K562 (cell line): ENCODE data around the gene ANKRD27. TPM values are rescaled to one million over a fixed set of nuclear protein-coding genes. Genes with fewer than 3 reads are reported as not detected.

Source experiments
- FOXK2 ChIP-seq, 2 experiments: fragments of 450-650 bp; IDR thresholded peaks in 1 of 2; conservative IDR thresholded peaks in 1 of 2; 2 replicates each; pipeline ENCODE4 v1.6.1; 2016; ENCODE audit warnings: low read depth in 2 of 2, mild to moderate bottlenecking in 1 of 2
- HNRNPK ChIP-seq: fragments of 200-400 bp; formaldehyde crosslinking; IDR thresholded peaks from one replicate; pipeline ENCODE4 v1.6.1; 2018; ENCODE audit warnings: mild to moderate bottlenecking, low read depth, low read length; ENCODE audit not compliant: poor library complexity, severe bottlenecking
- IRF1 ChIP-seq: sonication (generic); formaldehyde crosslinking; IDR thresholded peaks from 2 replicates; pipeline ENCODE4 v1.8.0; 2022; ENCODE audit warnings: missing genetic modification reagents, mild to moderate bottlenecking, borderline replicate concordance
- KLF16 ChIP-seq: IDR thresholded peaks from 2 replicates; pipeline ENCODE4 v1.6.1; 2016; ENCODE audit warnings: antibody characterized with exemption
- MTA3 ChIP-seq: fragments of 450-650 bp; formaldehyde crosslinking; IDR thresholded peaks from 2 replicates; pipeline ENCODE4 v1.6.1; 2017; ENCODE audit warnings: mild to moderate bottlenecking, borderline replicate concordance
- MYNN ChIP-seq, 2 experiments: sonication (generic); formaldehyde crosslinking in 1 of 2; IDR thresholded peaks; 2 replicates each; pipeline versions ENCODE4 v1.5.0 to v1.6.1; 2016 to 2020; ENCODE audit warnings: antibody characterized with exemption in 1 of 2, missing genetic modification reagents in 1 of 2
- NFIC ChIP-seq: fragments of 450-650 bp; IDR thresholded peaks from 2 replicates; pipeline ENCODE4 v1.6.1; 2017; ENCODE audit warnings: mild to moderate bottlenecking, inconsistent platforms
- NR3C1 ChIP-seq: sonication (generic); formaldehyde crosslinking; IDR thresholded peaks from 2 replicates; pipeline ENCODE4 v1.8.1; 2022; ENCODE audit warnings: missing genetic modification reagents
- POLR2AphosphoS5 ChIP-seq: IDR thresholded peaks from 2 replicates; pipeline ENCODE4 v1.6.1; 2011; ENCODE audit warnings: mild to moderate bottlenecking, low read depth, low read length, moderate library complexity; ENCODE audit not compliant: control insufficient read depth, insufficient read depth
- SMARCA4 ChIP-seq: fragments of 450-650 bp; IDR thresholded peaks from 2 replicates; pipeline ENCODE4 v1.6.1; 2016
- TEAD4 ChIP-seq, 2 experiments: sonication (generic) in 1 of 2; formaldehyde crosslinking in 1 of 2; IDR thresholded peaks; 2 replicates each; pipeline versions ENCODE4 v1.6.1 to v1.8.0; 2012 to 2022; ENCODE audit warnings: borderline replicate concordance in 1 of 2, inconsistent platforms in 1 of 2, low read length in 1 of 2, mild to moderate bottlenecking in 1 of 2, missing genetic modification reagents in 1 of 2
- TFAP4 ChIP-seq: sonication (generic); formaldehyde crosslinking; IDR thresholded peaks from 2 replicates; pipeline ENCODE4 v1.8.0; 2022; ENCODE audit warnings: missing genetic modification reagents, mild to moderate bottlenecking, moderate library complexity, borderline replicate concordance
- TRIM24 ChIP-seq, 2 experiments: fragments of 450-650 bp; IDR thresholded peaks; 2 replicates each; pipeline ENCODE4 v1.6.1; 2016
- ZBTB11 ChIP-seq, 3 experiments: fragments of 200-800 bp in 1 of 3; fragments of 250-450 bp in 1 of 3; fragments of 450-650 bp in 1 of 3; sonication (Bioruptor Pico) in 1 of 3; sonication (Bioruptor generic) in 1 of 3; formaldehyde crosslinking in 1 of 3; IDR thresholded peaks; 2 replicates each; pipeline versions ENCODE4 v1.6.1 to v1.8.0; 2016 to 2022; ENCODE audit warnings: mild to moderate bottlenecking in 2 of 3, missing genetic modification characterization in 2 of 3, missing compliant biosample characterization in 1 of 3, moderate library complexity in 1 of 3
- ZNF253 ChIP-seq: fragments of 250-450 bp; sonication (Bioruptor Pico); conservative IDR thresholded peaks from 2 replicates; pipeline ENCODE4 v1.6.1; 2021; ENCODE audit warnings: mild to moderate bottlenecking
- ZNF263 ChIP-seq: sonication (generic); formaldehyde crosslinking; IDR thresholded peaks from 2 replicates; pipeline ENCODE4 v1.8.0; 2022; ENCODE audit warnings: mild to moderate bottlenecking, missing genetic modification reagents, borderline replicate concordance
- polyA plus RNA-seq, 8 experiments: library from polyadenylated mRNA; depleted of rRNA in 4 of 8; stranded (reverse) in 5 of 8; unstranded in 3 of 8; fragments of >200 nt; fragmentation: Nextera tagmentation in 2 of 8; fragmentation: Illumina TruSeq in 1 of 8; extraction: Ambion mirVana in 2 of 8; extraction: Trizol in 1 of 8; gene quantifications; 2 replicates each; pipeline versions ENCODE4 v1.2.1 to v1.2.3, GENCODE V29; 2011 to 2014; ENCODE audit warnings: inconsistent platforms in 1 of 8, missing spikeins in 1 of 8
- total RNA-seq, 7 experiments: library from RNA; depleted of rRNA in 6 of 7; stranded (reverse); fragments of >200 nt in 6 of 7; fragmentation: Illumina TruSeq in 2 of 7; extraction: Trizol in 2 of 7; gene quantifications; 2 replicates each; pipeline versions ENCODE4 v1.2.1 to v1.2.3, GENCODE V29; 2011 to 2021; ENCODE audit warnings: low replicate concordance in 1 of 7

ANKRD27 gene
- total and polyA plus RNA-seq, 9 of the 15 experiments (the other 6 are each of a cell fraction or from before 2014, with no cell fraction given), result 5.3 to 71.3 (median 54.2) TPM

GRCh38 chr19:32687681-32688080 lies 12.7 kb upstream of the ANKRD27 start (continued):
- TF ChIP-seq TFAP4 (CRISPR knock-in tag), result peak; percentile 56; the same call in 1 of the 2 replicates
- TF ChIP-seq POLR2AphosphoS5, result no peak
- 0 out of 2 replicates have a peak, but pooled peaks have one; percentile 19 for TF ChIP-seq MTA3
- TF ChIP-seq ZNF253 (CRISPR knock-in tag), result no peak
- peak; percentile 66 for TF ChIP-seq SMARCA4
- TF ChIP-seq TRIM24 (IDR thresholded peaks at IDR 0.05), result peak; percentile 18 to 41; a peak in 1 of 4 replicates
- TF ChIP-seq FOXK2 (conservative IDR thresholded peaks at IDR 0.05 in 1 of 2, IDR thresholded peaks at IDR 0.05 in 1 of 2; ENCODE audit: low read depth in 2 of 2), result peak in 1 of 2 experiments; percentile 52; a peak in 1 of 4 replicates
- TF ChIP-seq MYNN (IDR thresholded peaks at IDR 0.05), result 0 out of 2 replicates have a peak, but pooled peaks have one; percentile 16
- no peak for TF ChIP-seq MYNN (CRISPR knock-in tag; IDR thresholded peaks at IDR 0.05)
- no peak for TF ChIP-seq NR3C1 (CRISPR knock-in tag)
- TF ChIP-seq ZBTB11 (CRISPR knock-in tag; IDR thresholded peaks at IDR 0.05), result no peak
- TF ChIP-seq TEAD4 (IDR thresholded peaks at IDR 0.05; ENCODE audit: low read length), result peak; percentile 71
- TF ChIP-seq TEAD4 (CRISPR knock-in tag; IDR thresholded peaks at IDR 0.05; ENCODE audit: borderline replicate concordance), result no peak
- TF ChIP-seq HNRNPK, result no peak
- TF ChIP-seq KLF16, result peak; percentile 70; the same call in 1 of the 2 replicates
- TF ChIP-seq ZNF263 (CRISPR knock-in tag), result peak; percentile 64; the same call in 1 of the 2 replicates
- TF ChIP-seq NFIC, result peak; percentile 32; the same call in 1 of the 2 replicates
- no peak for TF ChIP-seq IRF1 (CRISPR knock-in tag)
